PC-9 (cell line): ENCODE data around the gene GAB2. TPM values are rescaled to one million over a fixed set of nuclear protein-coding genes. Genes with fewer than 3 reads are reported as not detected.

Experiments
- BruUV-seq: library from RNA; stranded (reverse); fragments of 400-500 nt; replicated peaks from 2 replicates; lab custom pipeline; 2021; lab: Mats Ljungman, UMichigan
- CTCF ChIA-PET: fragments of 300-600 bp; sonication (Branson Sonifier 250); formaldehyde crosslinking; loops from one replicate; lab custom pipeline; 2022; ENCODE audit warnings: antibody characterized with exemption; lab: Charles Lee
- POLR2A ChIA-PET: fragments of 300-600 bp; sonication (Branson Sonifier 250); formaldehyde crosslinking; loops from one replicate; lab custom pipeline; 2022; ENCODE audit warnings: antibody characterized with exemption; ENCODE audit not compliant: unreplicated experiment; lab: Charles Lee
- DNase-seq, 2 experiments: peaks; one replicate each; pipeline versions ENCODE4 v3.0.0 to v3.0.0-alpha.2; 2015 to 2022; ENCODE audit warnings: mixed read lengths in 1 of 2
- H2AFZ ChIP-seq: fragments of 200-600 bp; sonication (generic); 2 replicates; pipeline ENCODE4 v1.8.1; 2017; ENCODE audit warnings: antibody characterized with exemption
- H3F3A ChIP-seq: fragments of 200-600 bp; sonication (generic); 2 replicates; pipeline ENCODE4 v1.8.1; 2017; ENCODE audit warnings: antibody characterized with exemption, mild to moderate bottlenecking, low read depth; ENCODE audit not compliant: insufficient read depth
- H3K27ac ChIP-seq: fragments of 200-600 bp; sonication (generic); 2 replicates; pipeline ENCODE4 v1.6.1; 2016; ENCODE audit warnings: mixed run types
- H3K27me3 ChIP-seq: fragments of 200-600 bp; sonication (generic); 2 replicates; pipeline ENCODE4 v1.6.1; 2016; ENCODE audit warnings: low read depth, mixed run types; ENCODE audit not compliant: insufficient read depth
- H3K36me3 ChIP-seq: fragments of 200-600 bp; sonication (generic); 2 replicates; pipeline ENCODE4 v1.6.1; 2016; ENCODE audit warnings: low read depth, mixed run types
- H3K4me1 ChIP-seq: fragments of 200-600 bp; sonication (generic); replicated peaks from 2 replicates; pipeline ENCODE4 v1.6.1; 2016; ENCODE audit warnings: mixed run types; ENCODE audit not compliant: insufficient read depth
- H3K4me2 ChIP-seq: fragments of 200-600 bp; sonication (generic); 2 replicates; pipeline ENCODE4 v1.6.1; 2017; ENCODE audit warnings: mixed run types
- H3K4me3 ChIP-seq: fragments of 200-600 bp; sonication (generic); 2 replicates; pipeline ENCODE4 v1.6.1; 2016; ENCODE audit warnings: mixed run types
- H3K79me2 ChIP-seq: fragments of 200-600 bp; sonication (generic); 2 replicates; pipeline ENCODE4 v1.6.1; 2017; ENCODE audit warnings: low read depth, mixed run types
- H3K9me2 ChIP-seq: fragments of 200-600 bp; sonication (generic); 2 replicates; pipeline ENCODE4 v1.8.1; 2017; ENCODE audit warnings: mild to moderate bottlenecking; ENCODE audit not compliant: insufficient read depth
- H3K9me3 ChIP-seq: fragments of 200-600 bp; sonication (generic); 2 replicates; pipeline ENCODE4 v1.8.1; 2016; ENCODE audit warnings: low read depth; ENCODE audit not compliant: insufficient read depth
- H4K20me1 ChIP-seq: fragments of 200-600 bp; sonication (generic); 2 replicates; pipeline ENCODE4 v1.8.1; 2017; ENCODE audit not compliant: insufficient read depth
- CTCF ChIP-seq: fragments of 200-600 bp; sonication (generic); conservative IDR thresholded peaks from 2 replicates; pipeline ENCODE4 v1.6.1; 2017; ENCODE audit warnings: mixed run types, antibody characterized with exemption, mild to moderate bottlenecking, moderate library complexity
- EZH2 ChIP-seq: fragments of 200-600 bp; sonication (generic); IDR thresholded peaks from 2 replicates; pipeline ENCODE4 v1.8.0; 2017; ENCODE audit warnings: antibody characterized with exemption, low read depth
- intact Hi-C: fragments of 100-400 bp; cut with micrococcal nuclease; formaldehyde crosslinking; loops from one replicate; pipeline ENCODE4 v1.10.0; 2022; ENCODE audit not compliant: unreplicated experiment
- total RNA-seq: library from RNA; stranded (reverse); gene quantifications from 2 replicates; pipeline ENCODE4 v1.2.3, GENCODE V29; 2021

The GAB2 gene
- total RNA-seq, 1 experiment from 2014 or later = 17.5 TPM

DNA sequence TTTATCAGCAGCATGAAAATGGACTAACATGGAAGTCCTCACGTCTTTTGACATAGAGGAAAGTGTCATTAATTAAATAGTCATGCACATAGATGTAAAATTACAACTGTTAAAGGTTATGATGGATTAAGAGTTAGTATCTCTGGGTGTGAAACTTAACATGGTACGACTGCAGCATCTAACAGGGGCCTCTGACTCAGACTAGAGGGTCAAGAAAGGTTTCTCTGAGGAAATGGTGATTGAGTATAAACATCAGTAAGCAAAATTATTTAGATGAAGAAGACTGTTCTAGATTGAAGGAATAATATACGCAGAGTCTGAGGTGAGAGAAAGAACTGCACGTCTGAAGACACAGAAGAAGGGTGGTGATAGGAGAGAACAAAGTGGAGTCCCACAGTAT, 42.1 kb upstream of the GAB2 start:
- Histone ChIP-seq H3F3A (no peaks in the 10 kb centered on the region), H2AFZ (no peak overlapping the region), H3K79me2 (no peaks in the 10 kb centered on the region), H3K4me3 (no peak overlapping the region), H3K9me2 (no peaks in the 10 kb centered on the region), H3K9me3 (no peaks in the 10 kb centered on the region), H4K20me1 (no peaks in the 10 kb centered on the region), H3K36me3 (0 out of 2 replicates have a peak, but pooled peaks cover 4% of the 10 kb centered on the region), H3K27me3 (no peaks in the 10 kb centered on the region), H3K4me1 (no peaks in the 10 kb centered on the region), H3K27ac (no peak overlapping the region), H3K4me2 (no peak overlapping the region)
- DNase-seq = no peak
- ChIA-PET CTCF (no interaction called here), POLR2A (no interaction called here)
- BruUV-seq = no TSS peak
- intact Hi-C loops = no loop called here
- TF ChIP-seq EZH2 (no peak), CTCF (no peak)

DNA sequence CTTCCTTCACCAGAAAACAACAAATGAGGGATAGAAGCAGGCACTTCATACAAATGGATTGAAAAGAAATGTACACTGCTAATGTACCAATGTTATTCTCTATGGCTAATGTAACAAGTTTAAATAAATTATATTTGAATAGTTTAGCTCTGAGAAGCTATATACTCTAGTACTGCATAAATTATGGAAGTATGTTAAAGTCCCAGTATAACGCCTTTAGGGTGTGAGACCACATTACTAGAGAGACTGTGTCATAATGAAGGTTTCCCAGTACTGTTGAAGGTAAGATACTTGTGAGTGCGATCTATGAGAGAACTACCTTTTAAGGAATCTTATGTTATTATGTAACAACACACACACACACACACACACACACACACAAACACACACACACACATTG, 39.8 kb upstream of the GAB2 start:
- Histone ChIP-seq H2AFZ (no peak overlapping the region), H3K4me2 (no peak overlapping the region), H3K4me1 (no peaks in the 10 kb centered on the region), H3K4me3 (no peak overlapping the region), H3K36me3 (0 out of 2 replicates have a peak, but pooled peaks cover 4% of the 10 kb centered on the region), H3K9me3 (no peaks in the 10 kb centered on the region), H3K9me2 (no peaks in the 10 kb centered on the region), H4K20me1 (no peaks in the 10 kb centered on the region), H3K27me3 (no peaks in the 10 kb centered on the region), H3K79me2 (no peaks in the 10 kb centered on the region), H3F3A (no peaks in the 10 kb centered on the region), H3K27ac (no peak overlapping the region)
- POLR2A ChIA-PET = interaction anchor here (0.6 kb wide), 1 partner anchor 11 kb away, joined by 7 read pairs; no protein-coding TSS in a partner anchor
- TF ChIP-seq EZH2 (no peak), CTCF (no peak)
- no peak for DNase-seq
- no TSS peak for BruUV-seq
- intact Hi-C loops = no loop called here
- CTCF ChIA-PET = interaction anchor here (0.6 kb wide), 1 partner anchor 752 kb away, joined by 3 read pairs; no protein-coding TSS in a partner anchor

DNA sequence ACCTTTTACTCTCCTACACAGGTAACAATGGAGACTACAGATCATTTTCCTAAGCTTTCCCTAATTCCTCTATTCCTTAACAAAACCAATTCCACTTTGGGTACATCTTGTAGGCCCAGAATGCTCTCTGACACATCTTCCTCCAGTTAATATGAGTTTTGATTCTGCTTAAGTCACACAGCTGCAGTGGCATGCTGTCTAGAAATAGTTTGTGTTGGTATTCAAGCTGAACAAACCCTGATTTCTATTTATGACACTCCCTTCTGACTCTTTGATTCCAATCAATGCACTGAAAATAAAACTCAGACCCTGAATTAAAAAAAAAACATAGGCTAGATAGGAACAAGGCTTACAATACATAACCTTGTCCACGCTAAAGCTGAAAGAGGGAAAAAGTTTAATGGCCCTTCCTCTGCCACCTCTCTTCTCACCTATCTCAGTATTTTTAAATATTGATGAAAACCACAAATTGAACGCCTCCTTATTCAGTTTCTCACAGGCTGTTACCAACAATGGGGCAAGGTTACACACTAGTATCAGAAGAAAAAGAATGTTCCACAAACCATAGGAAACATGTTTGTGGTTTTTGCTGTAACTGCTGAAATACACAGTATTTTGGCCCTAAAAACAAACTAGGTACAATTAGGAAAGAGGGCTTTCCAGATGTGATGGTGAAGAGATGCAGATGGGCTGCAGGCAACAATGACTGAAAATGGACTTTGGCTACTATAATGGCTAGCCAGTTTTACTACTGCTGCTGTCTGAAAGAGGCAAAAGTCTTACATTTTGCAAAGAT, 35.7 kb upstream of the GAB2 start:
- Histone ChIP-seq H3K4me2 (no peak overlapping the region), H3K9me2 (no peaks in the 10 kb centered on the region), H3K4me1 (no peaks in the 10 kb centered on the region), H3K27ac (no peak overlapping the region), H2AFZ (no peak overlapping the region), H3F3A (0 out of 2 replicates have a peak, but pooled peaks cover 4% of the 10 kb centered on the region), H4K20me1 (no peaks in the 10 kb centered on the region), H3K36me3 (no peaks in the 10 kb centered on the region), H3K27me3 (no peaks in the 10 kb centered on the region), H3K4me3 (no peak overlapping the region), H3K79me2 (no peaks in the 10 kb centered on the region), H3K9me3 (no peaks in the 10 kb centered on the region)
- no TSS peak for BruUV-seq
- DNase-seq = no peak
- intact Hi-C loops = no loop called here
- ChIA-PET CTCF (no interaction called here), POLR2A (no interaction called here)
- no peak for TF ChIP-seq CTCF
- no peak for TF ChIP-seq EZH2
